CMK (cell line): ENCODE results near the gene EXOC3L4.

Experiments
- DNase-seq: peaks from one replicate; pipeline ENCODE4 v3.0.0-alpha.2; 2010; ENCODE audit warnings: low read depth

EXOC3L4 gene

GRCh38 chr14:103133210-103134140 lies 39.0 kb downstream of the EXOC3L4 start:
- DNase-seq, result no peak

- no peak for DNase-seq
Observed at GRCh38 chr14:103134405-103134804, 39.9 kb downstream of the EXOC3L4 start.

GRCh38 chr14:103134919-103135318 lies 40.4 kb downstream of the EXOC3L4 start:
- DNase-seq, result no peak

GRCh38 chr14:103135333-103136260 lies 41.1 kb downstream of the EXOC3L4 start:
- no peak for DNase-seq

- no peak for DNase-seq
Observed at GRCh38 chr14:103136388-103137271, 42.1 kb downstream of the EXOC3L4 start.

- DNase-seq, result no peak
Observed at GRCh38 chr14:103137689-103138300, 43.3 kb downstream of the EXOC3L4 start.

- no peak for DNase-seq
Observed at GRCh38 chr14:103138301-103139131, 44.0 kb downstream of the EXOC3L4 start.

GRCh38 chr14:103139132-103140025 lies 44.9 kb downstream of the EXOC3L4 start:
- no peak for DNase-seq

- no peak for DNase-seq
Observed at GRCh38 chr14:103140316-103141109, 46.0 kb downstream of the EXOC3L4 start.

- no peak for DNase-seq
Observed at GRCh38 chr14:103141117-103141796, 46.7 kb downstream of the EXOC3L4 start.

GRCh38 chr14:103142026-103142425 lies 47.5 kb downstream of the EXOC3L4 start:
- DNase-seq, result no peak

- no peak for DNase-seq
Observed at GRCh38 chr14:103142721-103143302, 48.3 kb downstream of the EXOC3L4 start.

GRCh38 chr14:103143506-103143905 lies 49.0 kb downstream of the EXOC3L4 start:
- no peak for DNase-seq

GRCh38 chr14:103144085-103144484 lies 49.6 kb downstream of the EXOC3L4 start:
- DNase-seq, result no peak

- DNase-seq, result no peak
Observed at GRCh38 chr14:103146141-103146709, 51.7 kb downstream of the EXOC3L4 start.

GRCh38 chr14:103149351-103150237 lies 55.1 kb downstream of the EXOC3L4 start:
- no peak for DNase-seq
